HL-60 (cell line): Measurements from ENCODE around the gene KCNQ5.

ENCODE experiments used
- GABPA ChIP-seq: IDR thresholded peaks from 2 replicates; pipeline ENCODE4 v1.6.1; 2012; ENCODE audit warnings: low read depth
- POLR2AphosphoS5 ChIP-seq: IDR thresholded peaks from 2 replicates; pipeline ENCODE4 v1.6.1; 2012; ENCODE audit warnings: low read depth
- TF ChIP-seq, protein P1 (sequence below): IDR thresholded peaks from one replicate; pipeline ENCODE4 v1.5.1; 2011; ENCODE audit warnings: low read length, control low read depth, inconsistent platforms; ENCODE audit not compliant: insufficient read depth
- TF ChIP-seq, protein P2 (sequence below): IDR thresholded peaks from 2 replicates; pipeline ENCODE4 v1.6.1; 2012; ENCODE audit warnings: low read depth; ENCODE audit not compliant: insufficient replicate concordance

DNA sequence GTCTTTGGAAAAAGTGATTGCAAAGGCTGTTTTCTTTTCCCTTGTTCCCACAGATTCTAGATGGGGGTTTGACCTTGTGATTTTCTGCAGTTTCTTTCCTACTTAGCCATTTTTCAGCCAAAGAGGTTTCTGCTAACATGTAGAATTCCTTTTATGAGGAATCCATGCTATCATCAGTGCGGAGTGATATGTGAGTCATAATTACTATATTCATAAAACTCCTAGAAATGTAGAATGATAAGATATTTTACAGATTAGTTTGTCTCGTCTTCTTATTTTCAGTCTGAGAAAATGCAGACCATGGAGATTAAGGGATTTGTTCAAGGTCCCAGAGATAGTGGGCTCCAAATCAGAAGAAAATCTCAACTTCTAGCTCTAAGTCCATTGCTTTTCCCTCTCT is 98.6 kb downstream of the KCNQ5 start:
- TF ChIP-seq, protein P1, sequence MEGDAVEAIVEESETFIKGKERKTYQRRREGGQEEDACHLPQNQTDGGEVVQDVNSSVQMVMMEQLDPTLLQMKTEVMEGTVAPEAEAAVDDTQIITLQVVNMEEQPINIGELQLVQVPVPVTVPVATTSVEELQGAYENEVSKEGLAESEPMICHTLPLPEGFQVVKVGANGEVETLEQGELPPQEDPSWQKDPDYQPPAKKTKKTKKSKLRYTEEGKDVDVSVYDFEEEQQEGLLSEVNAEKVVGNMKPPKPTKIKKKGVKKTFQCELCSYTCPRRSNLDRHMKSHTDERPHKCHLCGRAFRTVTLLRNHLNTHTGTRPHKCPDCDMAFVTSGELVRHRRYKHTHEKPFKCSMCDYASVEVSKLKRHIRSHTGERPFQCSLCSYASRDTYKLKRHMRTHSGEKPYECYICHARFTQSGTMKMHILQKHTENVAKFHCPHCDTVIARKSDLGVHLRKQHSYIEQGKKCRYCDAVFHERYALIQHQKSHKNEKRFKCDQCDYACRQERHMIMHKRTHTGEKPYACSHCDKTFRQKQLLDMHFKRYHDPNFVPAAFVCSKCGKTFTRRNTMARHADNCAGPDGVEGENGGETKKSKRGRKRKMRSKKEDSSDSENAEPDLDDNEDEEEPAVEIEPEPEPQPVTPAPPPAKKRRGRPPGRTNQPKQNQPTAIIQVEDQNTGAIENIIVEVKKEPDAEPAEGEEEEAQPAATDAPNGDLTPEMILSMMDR: no peak
- TF ChIP-seq GABPA: no peak
- no peak for TF ChIP-seq POLR2AphosphoS5
- TF ChIP-seq, protein P2, sequence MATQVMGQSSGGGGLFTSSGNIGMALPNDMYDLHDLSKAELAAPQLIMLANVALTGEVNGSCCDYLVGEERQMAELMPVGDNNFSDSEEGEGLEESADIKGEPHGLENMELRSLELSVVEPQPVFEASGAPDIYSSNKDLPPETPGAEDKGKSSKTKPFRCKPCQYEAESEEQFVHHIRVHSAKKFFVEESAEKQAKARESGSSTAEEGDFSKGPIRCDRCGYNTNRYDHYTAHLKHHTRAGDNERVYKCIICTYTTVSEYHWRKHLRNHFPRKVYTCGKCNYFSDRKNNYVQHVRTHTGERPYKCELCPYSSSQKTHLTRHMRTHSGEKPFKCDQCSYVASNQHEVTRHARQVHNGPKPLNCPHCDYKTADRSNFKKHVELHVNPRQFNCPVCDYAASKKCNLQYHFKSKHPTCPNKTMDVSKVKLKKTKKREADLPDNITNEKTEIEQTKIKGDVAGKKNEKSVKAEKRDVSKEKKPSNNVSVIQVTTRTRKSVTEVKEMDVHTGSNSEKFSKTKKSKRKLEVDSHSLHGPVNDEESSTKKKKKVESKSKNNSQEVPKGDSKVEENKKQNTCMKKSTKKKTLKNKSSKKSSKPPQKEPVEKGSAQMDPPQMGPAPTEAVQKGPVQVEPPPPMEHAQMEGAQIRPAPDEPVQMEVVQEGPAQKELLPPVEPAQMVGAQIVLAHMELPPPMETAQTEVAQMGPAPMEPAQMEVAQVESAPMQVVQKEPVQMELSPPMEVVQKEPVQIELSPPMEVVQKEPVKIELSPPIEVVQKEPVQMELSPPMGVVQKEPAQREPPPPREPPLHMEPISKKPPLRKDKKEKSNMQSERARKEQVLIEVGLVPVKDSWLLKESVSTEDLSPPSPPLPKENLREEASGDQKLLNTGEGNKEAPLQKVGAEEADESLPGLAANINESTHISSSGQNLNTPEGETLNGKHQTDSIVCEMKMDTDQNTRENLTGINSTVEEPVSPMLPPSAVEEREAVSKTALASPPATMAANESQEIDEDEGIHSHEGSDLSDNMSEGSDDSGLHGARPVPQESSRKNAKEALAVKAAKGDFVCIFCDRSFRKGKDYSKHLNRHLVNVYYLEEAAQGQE: no peak
